ENCODE results near the gene DBNDD1.
"Not testable (repeated sequence)": the region's sequence is repeated elsewhere in the genome, so short reads cannot be mapped to it uniquely, and the experiment has no call there.

- TF ChIP-seq, protein P1, sequence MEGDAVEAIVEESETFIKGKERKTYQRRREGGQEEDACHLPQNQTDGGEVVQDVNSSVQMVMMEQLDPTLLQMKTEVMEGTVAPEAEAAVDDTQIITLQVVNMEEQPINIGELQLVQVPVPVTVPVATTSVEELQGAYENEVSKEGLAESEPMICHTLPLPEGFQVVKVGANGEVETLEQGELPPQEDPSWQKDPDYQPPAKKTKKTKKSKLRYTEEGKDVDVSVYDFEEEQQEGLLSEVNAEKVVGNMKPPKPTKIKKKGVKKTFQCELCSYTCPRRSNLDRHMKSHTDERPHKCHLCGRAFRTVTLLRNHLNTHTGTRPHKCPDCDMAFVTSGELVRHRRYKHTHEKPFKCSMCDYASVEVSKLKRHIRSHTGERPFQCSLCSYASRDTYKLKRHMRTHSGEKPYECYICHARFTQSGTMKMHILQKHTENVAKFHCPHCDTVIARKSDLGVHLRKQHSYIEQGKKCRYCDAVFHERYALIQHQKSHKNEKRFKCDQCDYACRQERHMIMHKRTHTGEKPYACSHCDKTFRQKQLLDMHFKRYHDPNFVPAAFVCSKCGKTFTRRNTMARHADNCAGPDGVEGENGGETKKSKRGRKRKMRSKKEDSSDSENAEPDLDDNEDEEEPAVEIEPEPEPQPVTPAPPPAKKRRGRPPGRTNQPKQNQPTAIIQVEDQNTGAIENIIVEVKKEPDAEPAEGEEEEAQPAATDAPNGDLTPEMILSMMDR (tag by site-specific recombination; IDR thresholded peaks at IDR 0.05) = not testable (repeated sequence)
- TF ChIP-seq ZFHX2 (tag by site-specific recombination; conservative IDR thresholded peaks at IDR 0.05) = not testable (repeated sequence)
Measured at GRCh38 chr16:90007635-90008234, 11.5 kb downstream of the DBNDD1 start.

Measured in HEK293 (cell line).